Left cardiac atrium (tissue), 4 donors: ENCODE results near the gene SAMHD1. TPM values are rescaled to one million over a fixed set of nuclear protein-coding genes. Genes with fewer than 3 reads are reported as not detected.
"Not testable (repeated sequence)": the region's sequence is repeated elsewhere in the genome, so short reads cannot be mapped to it uniquely, and the experiment has no call there.

ENCODE experiments used
- ATAC-seq, 2 donors: fragments of 200-7000 bp; cut with Tn5 transposase; one replicate each; pipeline ENCODE4 v1.9.1; 2020; ENCODE audit warnings: mild to moderate bottlenecking in 2 of 2, moderate library complexity in 2 of 2
- DNase-seq: peaks from one replicate; pipeline ENCODE4 v3.0.0-alpha.2; 2020
- intact Hi-C, 2 donors: fragments of 100-400 bp; cut with DNase I; formaldehyde crosslinking; loops; one replicate each; pipeline versions ENCODE4 v1.14.1 to v1.15.1; 2022 to 2023
- total RNA-seq, 2 donors: library from RNA; stranded (reverse); fragmentation: NEBNext Ultra II Directional; extraction: Animal tissue kit (Norgen Biotek cat#: 25700); gene quantifications; one replicate each; pipeline ENCODE4 v1.2.1, GENCODE V29; 2021
- donor health status: DM: no; HTN: yes; CAD: no.
- donor health status: DM: no; HTN: yes; CAD: no; lungs with severe emphysema.
- donor health status: DM: yes; HTN: yes; CAD: no.
- donor health status: Dilated cardiomyopathy.

SAMHD1 gene
- total RNA-seq, 2 donors from 2014 or later: 110 to 113 TPM

- DNase-seq (no peak), ATAC-seq (no peak)
- intact Hi-C loops: no loop called here
These were observed 27.1 kb downstream of the SAMHD1 start for GRCh38 chr20:36924167-36925045.

GRCh38 chr20:36920334-36920730, 31.2 kb downstream of the SAMHD1 start:
- DNase-seq (no peak), ATAC-seq (no peak)
- intact Hi-C loops: no loop called here

DNA sequence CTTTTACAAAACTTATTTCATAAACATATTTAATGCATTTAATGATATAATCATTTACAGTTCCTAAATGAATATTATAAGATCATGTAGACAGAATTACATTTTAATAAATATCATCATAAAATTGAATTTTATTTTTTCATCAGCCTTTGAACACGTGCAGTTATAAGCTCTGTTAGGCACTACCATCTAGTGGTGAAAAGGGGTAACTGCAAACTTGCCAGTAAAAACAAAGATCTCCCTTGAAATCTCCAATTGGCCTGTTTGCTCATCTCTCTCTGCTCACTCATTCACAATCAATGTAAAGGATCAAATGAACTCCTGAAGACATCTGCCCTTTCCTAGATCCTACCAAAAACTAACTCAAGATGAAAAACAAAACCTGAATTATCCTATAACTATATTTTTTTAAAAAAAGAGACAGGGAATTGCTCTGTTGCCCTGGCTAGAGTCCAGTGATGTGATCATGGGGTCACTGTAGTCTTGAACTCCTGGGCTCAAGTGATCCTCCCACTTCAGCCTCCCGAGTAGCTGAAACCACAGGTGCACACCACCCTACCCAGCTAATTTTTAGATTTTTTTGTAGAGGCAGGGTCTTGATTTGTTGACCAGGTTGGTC, 31.7 kb downstream of the SAMHD1 start:
- intact Hi-C loops: no loop called here
- ATAC-seq: peak in 1 of 2 donors; percentile 52
- DNase-seq: no peak

DNA sequence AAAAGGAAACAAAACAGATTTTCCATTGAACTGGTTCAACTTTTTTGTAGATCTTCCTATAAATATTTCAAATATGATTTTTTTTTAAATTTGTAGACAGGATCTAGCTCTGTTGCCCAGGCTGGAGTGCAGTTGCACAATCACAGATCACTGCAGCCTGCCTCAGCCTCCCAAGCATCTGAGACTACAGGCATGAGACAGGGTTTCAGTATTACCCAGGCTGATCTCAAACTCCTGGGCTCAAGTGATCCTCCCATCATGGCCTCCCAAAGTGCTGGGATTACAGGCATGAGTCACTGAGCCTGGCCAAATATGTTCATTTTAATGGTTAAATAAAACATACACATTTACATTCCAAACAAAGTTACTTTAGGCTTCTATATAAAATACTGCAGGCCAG, 33.6 kb downstream of the SAMHD1 start:
- intact Hi-C loops: no loop called here
- ATAC-seq: no peak
- no peak for DNase-seq

- DNase-seq (no peak), ATAC-seq (no peak)
- intact Hi-C loops: no loop called here
These were observed 34.3 kb downstream of the SAMHD1 start for GRCh38 chr20:36917240-36917639.

DNA sequence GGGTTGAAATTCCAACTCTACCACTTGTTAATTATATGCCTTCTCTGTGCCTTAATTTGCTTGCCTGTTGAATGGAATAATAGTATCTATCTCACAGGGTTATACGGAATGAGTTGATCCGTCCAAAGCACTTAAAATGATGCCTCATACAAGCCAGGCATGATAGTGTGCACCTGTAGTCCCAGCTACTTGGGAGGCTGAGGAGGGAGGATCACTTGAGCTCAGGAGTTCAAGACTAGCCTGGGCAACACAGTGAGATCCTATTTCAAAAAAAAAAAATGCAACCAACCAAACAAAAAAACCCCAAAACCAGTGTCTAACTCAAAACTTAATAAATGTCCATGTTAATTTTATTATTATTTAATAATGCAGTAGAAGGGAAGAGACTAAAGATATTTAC, 35.3 kb downstream of the SAMHD1 start:
- intact Hi-C loops: no loop called here
- ATAC-seq: no peak
- no peak for DNase-seq

GRCh38 chr20:36908603-36909002, 42.9 kb downstream of the SAMHD1 start:
- no peak for ATAC-seq
- DNase-seq: no peak
- intact Hi-C loops: no loop called here

DNA sequence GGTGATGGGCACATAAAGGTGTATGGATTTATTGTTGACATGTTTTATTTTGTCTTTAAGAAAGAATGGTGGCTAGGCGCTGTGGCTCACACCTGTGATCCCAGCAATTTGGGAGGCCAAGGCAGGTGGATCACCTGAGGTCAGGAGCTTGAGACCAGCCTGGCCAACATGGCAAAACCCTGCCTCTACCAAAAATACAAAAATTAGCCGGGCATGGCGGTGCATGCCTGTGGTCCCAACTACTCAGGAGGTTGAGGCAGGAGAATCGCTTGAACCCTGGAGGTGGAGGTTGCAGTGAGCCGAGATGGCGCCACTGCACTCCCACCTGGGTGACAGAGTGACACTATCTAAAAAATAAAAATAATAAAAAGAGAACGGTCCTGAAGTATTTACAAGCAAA, 45.4 kb downstream of the SAMHD1 start:
- intact Hi-C loops: not testable (repeated sequence)

DNA sequence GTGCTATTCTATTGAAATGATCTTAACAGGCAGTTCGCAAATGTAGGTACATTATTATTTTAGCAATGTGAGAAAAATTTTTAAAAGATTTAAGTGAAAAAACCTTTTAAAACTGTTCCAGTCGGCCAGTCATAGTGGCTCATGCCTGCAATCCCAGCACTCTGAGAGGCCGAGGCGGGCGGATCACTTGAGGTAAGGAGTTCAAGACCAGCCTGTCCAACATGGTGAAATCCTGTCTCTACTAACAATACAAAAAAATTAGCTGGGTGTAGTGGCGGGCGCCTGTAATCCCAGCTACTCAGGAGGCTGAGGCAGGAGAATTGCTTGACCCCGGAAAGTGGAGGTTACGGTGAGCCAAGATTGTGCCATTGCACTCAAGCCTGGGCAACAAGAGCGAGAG, 45.9 kb downstream of the SAMHD1 start:
- intact Hi-C loops, ATAC-seq, DNase-seq: not testable (repeated sequence)

More for the DNA sequence above, 45.4 kb downstream of the SAMHD1 start:
- ATAC-seq, DNase-seq: not testable (repeated sequence)

- ATAC-seq (no peak), DNase-seq (no peak)
- intact Hi-C loops: no loop called here
These were observed 46.8 kb downstream of the SAMHD1 start for GRCh38 chr20:36904690-36905089.

GRCh38 chr20:36895036-36895435, 56.5 kb downstream of the SAMHD1 start:
- DNase-seq: no peak
- intact Hi-C loops: no loop called here
- ATAC-seq: no peak

DNA sequence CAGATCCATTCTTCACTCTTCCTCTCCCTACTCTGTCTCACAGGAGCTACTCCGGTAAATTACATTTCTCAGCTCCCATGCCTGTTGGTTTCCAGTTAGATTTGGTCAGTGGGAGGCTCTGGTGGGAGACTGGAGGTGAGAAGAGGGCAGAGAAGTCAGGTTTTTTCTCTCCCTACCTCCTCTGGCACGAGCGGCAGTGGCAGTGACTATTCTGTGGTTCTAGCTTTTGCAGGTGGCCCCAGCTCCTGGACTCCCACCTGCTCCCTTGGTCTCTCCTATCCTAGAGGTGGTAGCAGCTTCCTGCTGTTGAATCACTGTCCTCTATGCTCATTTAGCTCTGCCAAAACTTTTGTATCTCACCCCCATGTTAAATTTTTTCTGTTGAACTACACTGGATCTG, 57.7 kb downstream of the SAMHD1 start:
- DNase-seq: no peak
- intact Hi-C loops: no loop called here
- no peak for ATAC-seq

- DNase-seq (no peak), ATAC-seq (no peak)
- intact Hi-C loops: no loop called here
These were observed 60.3 kb downstream of the SAMHD1 start for GRCh38 chr20:36891211-36891610.

- DNase-seq: no peak
- intact Hi-C loops: no loop called here
- ATAC-seq: no peak
These were observed 60.9 kb downstream of the SAMHD1 start for GRCh38 chr20:36890586-36890985.

DNA sequence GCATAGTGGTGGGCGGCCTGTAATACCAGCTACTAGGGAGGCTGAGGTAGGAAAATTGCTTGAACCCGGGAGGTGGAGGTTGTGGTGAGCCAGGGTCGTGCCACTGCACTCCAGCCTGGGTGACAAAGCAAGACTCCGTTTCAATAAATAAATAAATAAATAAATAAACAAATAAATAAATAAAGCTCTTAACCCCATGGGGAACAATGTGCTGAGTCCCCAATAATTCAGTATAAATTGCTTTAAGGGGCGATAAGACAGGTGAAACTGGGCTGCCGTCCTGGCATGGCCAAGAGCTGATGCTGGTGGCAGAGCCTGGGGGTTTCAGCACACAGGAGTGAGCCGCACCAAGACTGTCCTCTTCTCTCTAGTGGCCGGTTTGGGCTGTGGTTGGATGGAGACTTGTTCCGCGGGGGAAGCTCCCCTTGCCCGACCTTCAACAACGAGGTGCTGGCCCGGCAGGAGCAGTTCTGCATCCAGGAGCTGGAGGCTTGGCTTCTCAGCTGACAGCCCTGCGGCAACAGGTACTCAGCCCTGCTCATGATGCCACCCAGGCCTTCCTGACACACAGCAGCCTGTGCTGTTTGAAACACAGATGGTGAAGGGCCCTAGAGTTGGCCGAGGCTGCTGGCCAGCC, 62.5 kb downstream of the SAMHD1 start:
- no peak for DNase-seq
- intact Hi-C loops: no loop called here
- no peak for ATAC-seq

DNA sequence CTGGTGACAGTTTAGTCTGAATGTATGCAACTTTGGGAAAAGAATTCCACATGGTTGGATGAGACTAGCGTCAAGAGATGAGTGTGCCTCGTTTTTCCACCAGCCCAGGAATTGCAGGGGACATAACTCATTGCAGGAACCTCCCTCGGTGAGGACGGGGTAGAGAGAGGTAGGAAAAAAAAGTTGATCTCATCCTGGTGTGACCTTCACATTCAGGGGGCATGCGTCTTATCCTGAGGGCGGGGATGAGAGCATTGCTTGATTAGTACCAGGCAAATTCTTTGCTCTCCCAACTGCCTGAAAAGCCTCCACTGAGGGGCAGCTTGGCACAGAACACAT, 63.8 kb downstream of the SAMHD1 start:
- DNase-seq: no peak
- no peak for ATAC-seq
- intact Hi-C loops: no loop called here

DNA sequence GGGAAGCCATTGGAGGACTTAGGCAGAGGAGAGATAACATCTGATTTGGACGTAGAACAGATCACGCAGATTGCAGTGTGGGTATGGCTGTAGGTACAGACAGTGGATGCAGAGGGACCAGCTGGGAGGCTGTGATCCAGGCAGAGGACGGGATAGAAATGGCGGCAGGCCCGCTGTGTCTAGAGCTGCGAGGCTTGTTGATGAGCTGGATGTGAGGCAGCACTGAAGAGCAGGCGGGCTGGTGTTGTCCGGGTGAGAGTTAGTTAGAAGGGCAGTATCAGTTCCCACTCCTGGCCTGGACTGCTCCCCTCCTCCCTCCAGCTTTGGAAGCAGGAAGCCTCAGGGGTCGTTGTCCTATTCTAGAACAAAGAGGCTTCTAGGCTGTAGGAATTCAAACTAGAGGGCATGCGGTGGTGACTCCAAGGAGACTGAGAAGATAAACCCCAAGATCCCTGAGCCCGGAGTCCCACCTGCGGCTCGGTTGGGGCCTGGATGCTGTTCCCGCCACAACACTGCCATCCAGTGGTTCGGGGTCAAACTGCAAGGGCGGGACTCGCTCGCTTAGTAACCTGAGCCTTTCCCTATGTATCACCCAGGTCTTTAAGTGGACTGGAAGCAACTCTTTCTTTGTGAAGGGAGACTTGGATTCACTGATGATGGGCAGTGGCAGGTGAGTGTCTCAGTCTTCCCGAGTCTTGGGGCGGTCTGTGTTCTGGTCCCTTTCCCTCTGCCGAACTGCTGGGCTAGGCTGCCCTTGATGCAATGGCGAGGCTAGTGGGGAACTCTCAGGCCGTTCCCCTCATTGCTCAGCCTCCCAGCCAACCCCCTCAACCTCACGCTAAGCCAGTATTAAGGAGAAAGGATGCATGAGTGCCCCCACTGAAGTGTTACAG, 64.4 kb downstream of the SAMHD1 start:
- intact Hi-C loops: no loop called here
- peak; percentile 86 to 89 for ATAC-seq

DNA sequence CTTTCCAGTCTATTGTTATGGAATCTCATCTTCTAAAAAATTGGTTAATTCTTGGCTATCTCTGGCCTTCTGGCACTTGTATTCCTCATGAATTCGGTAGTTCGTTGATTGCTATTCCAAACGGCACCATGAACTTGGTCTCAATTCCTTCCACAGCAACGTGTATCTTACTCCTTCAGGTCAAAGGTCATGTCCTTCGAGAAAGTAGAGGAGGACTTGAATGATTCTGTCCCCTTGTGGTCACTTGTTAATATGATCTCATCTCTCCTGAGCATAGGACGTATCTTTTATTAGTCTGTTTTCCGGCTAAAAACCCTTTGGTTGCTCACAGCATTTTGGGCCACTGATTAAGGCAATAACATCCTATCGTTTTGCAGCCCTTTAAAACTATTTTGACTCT, 66.2 kb downstream of the SAMHD1 start:
- ATAC-seq (no peak), DNase-seq (no peak)
- intact Hi-C loops: no loop called here

More for the DNA sequence above, 64.4 kb downstream of the SAMHD1 start:
- peak; percentile 84 for DNase-seq

- DNase-seq: no peak
- intact Hi-C loops: no loop called here
These were observed 67.5 kb downstream of the SAMHD1 start for GRCh38 chr20:36883977-36884535.

More at GRCh38 chr20:36883977-36884535, 67.5 kb downstream of the SAMHD1 start:
- ATAC-seq: no peak
